ENCODE data around the gene HS3ST3A1.

GRCh38 chr17:13601322-13601775 is 380 bp downstream of the HS3ST3A1 start:
- TF ChIP-seq POLR2A (IDR thresholded peaks at IDR 0.05; ENCODE audit: low read length) = no peak
- no peak for TF ChIP-seq GATA1 (IDR thresholded peaks at IDR 0.05; ENCODE audit: low read depth, low read length)
